OCI-LY3 (cell line): Measurements from ENCODE around the gene RNF220.

Experiments
- H2AFZ ChIP-seq: fragments of 200-600, 300-600 bp; shearing (Covaris generic); 2 replicates; pipeline ENCODE4 v1.6.0; 2014; ENCODE audit warnings: antibody characterized with exemption, low read depth, low read length
- H3K27ac ChIP-seq: fragments of 200-600, 300-600 bp; sonication (generic); 2 replicates; pipeline ENCODE4 v1.5.1; 2014; ENCODE audit warnings: mild to moderate bottlenecking, low read length, moderate library complexity, mixed read lengths
- H3K27me3 ChIP-seq: fragments of 200-600, 300-600 bp; sonication (generic); 2 replicates; pipeline ENCODE4 v1.6.1; 2014; ENCODE audit warnings: low read depth, low read length, mixed read lengths
- H3K36me3 ChIP-seq: fragments of 200-600, 300-600 bp; sonication (generic); replicated peaks from 2 replicates; pipeline ENCODE3; 2014; ENCODE audit warnings: low read depth, low read length, mixed read lengths
- H3K4me1 ChIP-seq: fragments of 300-600, 200-600 bp; sonication (generic); 2 replicates; pipeline ENCODE4 v1.6.1; 2014; ENCODE audit warnings: low read length, mixed read lengths
- H3K4me2 ChIP-seq: fragments of 200-600, 300-600 bp; sonication (generic); 2 replicates; pipeline ENCODE4 v1.6.1; 2014; ENCODE audit warnings: low read length, mixed read lengths
- H3K4me3 ChIP-seq: fragments of 300-600, 200-600 bp; sonication (generic); 2 replicates; pipeline ENCODE4 v1.5.1; 2014; ENCODE audit warnings: antibody characterized with exemption, mild to moderate bottlenecking, low read length, moderate library complexity
- H3K79me2 ChIP-seq: fragments of 300-600, 200-600 bp; shearing (Covaris generic); 2 replicates; pipeline ENCODE4 v1.6.1; 2014; ENCODE audit warnings: mild to moderate bottlenecking, low read length, mixed read lengths
- H3K9ac ChIP-seq: fragments of 300-600, 200-600 bp; shearing (Covaris generic); 2 replicates; pipeline ENCODE4 v1.6.0; 2014; ENCODE audit warnings: mild to moderate bottlenecking, low read length, moderate library complexity
- H3K9me3 ChIP-seq: fragments of 200-600, 300-600 bp; shearing (Covaris generic); 2 replicates; pipeline ENCODE4 v1.6.1; 2014; ENCODE audit warnings: low read length, mixed read lengths; ENCODE audit not compliant: insufficient read depth
- H4K20me1 ChIP-seq: fragments of 200-600, 300-600 bp; sonication (generic); 2 replicates; pipeline ENCODE4 v1.6.1; 2016; ENCODE audit warnings: low read length, mixed read lengths; ENCODE audit not compliant: insufficient read depth
- CTCF ChIP-seq: fragments of 200-600, 300-600 bp; sonication (generic); IDR thresholded peaks from 2 replicates; pipeline ENCODE4 v1.5.1; 2014; ENCODE audit warnings: antibody characterized with exemption, low read length, low read depth
- EZH2phosphoT487 ChIP-seq: fragments of 200-600 bp; shearing (Covaris generic); IDR thresholded peaks from 2 replicates; pipeline ENCODE4 v1.6.1; 2018; ENCODE audit warnings: antibody characterized with exemption, mixed run types, low read depth

Gene RNF220

GRCh38 chr1:44553771-44554170, 148.7 kb downstream of the RNF220 start:
- H3K27me3 ChIP-seq: no peaks in the 10 kb centered on the region
- no peak for TF ChIP-seq CTCF
- TF ChIP-seq EZH2phosphoT487: no peak
- H3K9ac ChIP-seq: no peak overlapping the region
- no peak overlapping the region for H2AFZ ChIP-seq
- no peaks in the 10 kb centered on the region for H3K4me1 ChIP-seq
- no peaks in the 10 kb centered on the region for H3K79me2 ChIP-seq
- H3K36me3 ChIP-seq: no peaks in the 10 kb centered on the region
- no peak overlapping the region for H3K27ac ChIP-seq
- no peak overlapping the region for H3K4me2 ChIP-seq
- H3K9me3 ChIP-seq: no peaks in the 10 kb centered on the region
- no peak overlapping the region for H3K4me3 ChIP-seq
- H4K20me1 ChIP-seq: no peaks in the 10 kb centered on the region

- Histone ChIP-seq H4K20me1 (no peaks in the 10 kb centered on the region), H2AFZ (no peak overlapping the region), H3K4me1 (no peaks in the 10 kb centered on the region), H3K4me2 (no peak overlapping the region), H3K9ac (no peak overlapping the region), H3K27ac (no peak overlapping the region), H3K9me3 (no peaks in the 10 kb centered on the region), H3K27me3 (no peaks in the 10 kb centered on the region), H3K36me3 (no peaks in the 10 kb centered on the region), H3K4me3 (no peak overlapping the region), H3K79me2 (no peaks in the 10 kb centered on the region)
- TF ChIP-seq EZH2phosphoT487 (no peak), CTCF (no peak)
Observed at GRCh38 chr1:44554706-44555105, 149.7 kb downstream of the RNF220 start.

GRCh38 chr1:44557778-44558177, 152.7 kb downstream of the RNF220 start:
- H3K27me3 ChIP-seq: no peaks in the 10 kb centered on the region
- no peaks in the 10 kb centered on the region for H3K9me3 ChIP-seq
- no peaks in the 10 kb centered on the region for H3K4me1 ChIP-seq
- H4K20me1 ChIP-seq: no peaks in the 10 kb centered on the region
- no peak overlapping the region for H3K27ac ChIP-seq
- no peak overlapping the region for H2AFZ ChIP-seq
- H3K4me3 ChIP-seq: no peak overlapping the region
- no peak overlapping the region for H3K4me2 ChIP-seq
- H3K36me3 ChIP-seq: no peaks in the 10 kb centered on the region
- H3K9ac ChIP-seq: no peak overlapping the region
- no peaks in the 10 kb centered on the region for H3K79me2 ChIP-seq
- no peak for TF ChIP-seq EZH2phosphoT487
- no peak for TF ChIP-seq CTCF

- no peak for TF ChIP-seq CTCF
- TF ChIP-seq EZH2phosphoT487: no peak
- no peak overlapping the region for H2AFZ ChIP-seq
Observed at GRCh38 chr1:44558883-44559282, 153.8 kb downstream of the RNF220 start.

More at GRCh38 chr1:44558883-44559282, 153.8 kb downstream of the RNF220 start:
- Histone ChIP-seq H4K20me1 (no peaks in the 10 kb centered on the region), H3K79me2 (no peaks in the 10 kb centered on the region), H3K9ac (no peak overlapping the region), H3K4me3 (no peak overlapping the region), H3K27me3 (no peaks in the 10 kb centered on the region), H3K9me3 (no peaks in the 10 kb centered on the region), H3K4me2 (no peak overlapping the region), H3K4me1 (no peaks in the 10 kb centered on the region), H3K27ac (no peak overlapping the region), H3K36me3 (no peaks in the 10 kb centered on the region)
